Keratinocyte (primary cell): ENCODE data around the gene HP1BP3. TPM values are rescaled to one million over a fixed set of nuclear protein-coding genes. Genes with fewer than 3 reads are reported as not detected.

Source experiments
- DNase-seq: peaks from one replicate; pipeline ENCODE4 v3.0.0-alpha.2; 2011; ENCODE audit warnings: low read depth, missing footprints, low spot score
- FAIRE-seq: peaks from 2 replicates; lab custom pipeline; 2011; peaks lifted over from hg19 to GRCh38; lab: Jason Lieb, UNC
- H2AFZ ChIP-seq: 2 replicates; pipeline ENCODE4 v1.6.0; 2012; ENCODE audit warnings: low read length, control low read depth, inconsistent platforms; ENCODE audit not compliant: control insufficient read depth
- H3K27ac ChIP-seq: 2 replicates; pipeline ENCODE4 v1.5.1; 2011; ENCODE audit warnings: low read length; ENCODE audit not compliant: control insufficient read depth, insufficient read depth
- H3K27me3 ChIP-seq: 3 replicates; pipeline ENCODE4 v1.6.0; 2011; ENCODE audit warnings: low read length; ENCODE audit not compliant: control insufficient read depth, insufficient read depth; ENCODE audit errors: extremely low read depth
- H3K36me3 ChIP-seq, 2 experiments: 2 replicates in 1 of 2; 3 replicates in 1 of 2; pipeline ENCODE4 v1.5.1; 2011; ENCODE audit warnings: low read length in 2 of 2, mild to moderate bottlenecking in 1 of 2; ENCODE audit not compliant: control insufficient read depth in 2 of 2, insufficient read depth in 2 of 2; ENCODE audit errors: extremely low read depth in 1 of 2
- H3K4me1 ChIP-seq: 3 replicates; pipeline ENCODE4 v1.5.1; 2011; ENCODE audit warnings: low read length; ENCODE audit not compliant: control insufficient read depth, insufficient read depth; ENCODE audit errors: extremely low read depth
- H3K4me2 ChIP-seq: 3 replicates; pipeline ENCODE4 v1.6.0; 2011; ENCODE audit warnings: low read depth, low read length; ENCODE audit not compliant: control insufficient read depth, insufficient read depth; ENCODE audit errors: extremely low read depth
- H3K4me3 ChIP-seq, 3 experiments: fragments of 200-600 bp in 1 of 3; sonication (generic) in 1 of 3; 2 replicates in 2 of 3; 3 replicates in 1 of 3; pipeline ENCODE4 v1.5.1; 2011 to 2016; ENCODE audit warnings: low read length in 3 of 3, mild to moderate bottlenecking in 3 of 3, control low read depth in 2 of 3, inconsistent platforms in 1 of 3, low read depth in 1 of 3, mixed read lengths in 1 of 3, mixed run types in 1 of 3, moderate library complexity in 1 of 3; ENCODE audit not compliant: control insufficient read depth in 2 of 3, insufficient read depth in 2 of 3; ENCODE audit errors: extremely low read depth in 1 of 3
- H3K79me2 ChIP-seq: 2 replicates; pipeline ENCODE4 v1.6.0; 2012; ENCODE audit warnings: low read length; ENCODE audit not compliant: control insufficient read depth, insufficient read depth
- H3K9ac ChIP-seq: 3 replicates; pipeline ENCODE4 v1.6.0; 2011; ENCODE audit warnings: low read length; ENCODE audit not compliant: control insufficient read depth, insufficient read depth; ENCODE audit errors: extremely low read depth
- H3K9me1 ChIP-seq: 3 replicates; pipeline ENCODE4 v1.6.0; 2011; ENCODE audit warnings: low read length; ENCODE audit not compliant: control insufficient read depth, insufficient read depth; ENCODE audit errors: extremely low read depth
- H3K9me3 ChIP-seq: 2 replicates; pipeline ENCODE4 v1.5.1; 2012; ENCODE audit warnings: low read depth, low read length; ENCODE audit not compliant: control insufficient read depth
- H4K20me1 ChIP-seq: 3 replicates; pipeline ENCODE4 v1.6.0; 2011; ENCODE audit warnings: low read length; ENCODE audit not compliant: control insufficient read depth, insufficient read depth; ENCODE audit errors: extremely low read depth
- EZH2 ChIP-seq: IDR thresholded peaks from one replicate; pipeline ENCODE4 v1.6.1; 2012; ENCODE audit warnings: inconsistent platforms, mild to moderate bottlenecking, low read length, moderate library complexity
- dilution Hi-C: fragments of 300-500 bp; cut with MboI; formaldehyde crosslinking; loops from one replicate; pipeline ENCODE4 v1.7.0; 2020; ENCODE audit warnings: low sequenced_read_pairs; ENCODE audit not compliant: extremely low pct_ligation_motif_present
- polyA plus RNA-seq, 5 experiments: library from polyadenylated mRNA; depleted of rRNA in 3 of 5; stranded (reverse) in 3 of 5; stranded (forward) in 1 of 5; unstranded in 1 of 5; fragments of >200 nt; gene quantifications; 1 replicate in 1 of 5; 2 replicates in 3 of 5; 3 replicates in 1 of 5; pipeline versions ENCODE4 v1.2.1 to v1.2.3, GENCODE V29; 2011 to 2012; ENCODE audit warnings: missing spikeins in 2 of 5, low read depth in 1 of 5, low replicate concordance in 1 of 5
- TF ChIP-seq, protein P1 (sequence below), 3 experiments: IDR thresholded peaks in 1 of 3; conservative IDR thresholded peaks in 1 of 3; optimal IDR thresholded peaks in 1 of 3; 2 replicates in 2 of 3; 3 replicates in 1 of 3; pipeline versions ENCODE3 to v1.5.1; 2011; ENCODE audit warnings: low read length in 3 of 3, mild to moderate bottlenecking in 3 of 3, moderate library complexity in 2 of 3, control low read depth in 1 of 3, inconsistent platforms in 1 of 3; ENCODE audit not compliant: insufficient read depth in 2 of 3; ENCODE audit errors: extremely low read depth in 1 of 3

The HP1BP3 gene
- polyA plus RNA-seq, 1 donor (not counting 4 experiments of a cell fraction or from before 2014, with no cell fraction given) = 148 TPM

DNA sequence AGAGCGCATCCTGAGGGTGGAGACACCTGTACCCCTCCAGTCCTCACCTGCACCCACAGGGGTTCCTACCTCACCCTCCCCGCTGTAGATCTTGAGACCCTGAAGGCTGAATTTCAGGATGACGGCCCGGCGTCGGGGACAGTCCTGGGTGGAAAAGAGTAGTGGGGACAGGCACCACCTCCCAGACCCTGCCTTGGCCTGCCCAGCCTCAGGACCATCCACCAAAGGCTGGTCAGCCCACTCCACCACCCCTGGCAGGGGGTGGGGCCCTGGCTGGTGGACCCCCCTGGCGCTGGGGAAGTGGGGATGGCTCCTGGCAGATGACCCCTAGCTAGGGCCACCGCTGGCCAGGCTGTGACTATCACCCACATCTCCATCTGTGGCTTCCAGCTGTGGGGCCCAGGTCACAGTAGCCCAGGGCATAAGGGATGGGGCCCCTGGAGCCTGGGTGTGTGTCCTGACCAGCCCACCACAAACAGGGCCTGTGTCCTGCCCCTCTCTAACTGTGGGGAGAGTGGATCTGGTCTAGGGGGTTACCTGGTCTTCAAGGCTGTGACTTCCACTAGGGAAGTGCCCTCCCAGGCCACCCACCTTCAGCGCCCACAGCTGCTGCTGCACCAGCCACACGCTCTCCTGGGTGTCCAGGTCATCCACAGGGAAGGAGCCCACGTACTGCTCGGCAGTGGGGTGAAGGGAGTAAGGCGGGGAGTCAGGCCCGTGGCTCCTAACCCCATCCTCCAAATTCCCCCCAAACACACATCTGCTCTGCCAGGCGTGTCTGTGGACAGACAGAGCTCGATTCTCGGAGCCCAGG lies 60.0 kb downstream of the HP1BP3 start:
- DNase-seq = no peak
- H3K4me1 ChIP-seq = peaks cover 56% of the 10 kb centered on the region
- H3K4me3 ChIP-seq = no peak overlapping the region
- no peak overlapping the region for H3K4me2 ChIP-seq
- H2AFZ ChIP-seq = no peak overlapping the region
- no peak overlapping the region for H3K9ac ChIP-seq
- H3K9me1 ChIP-seq = peaks cover 7% of the 10 kb centered on the region
- dilution Hi-C loops = no loop called here
- H3K27ac ChIP-seq = no peak overlapping the region
- H3K36me3 ChIP-seq = peaks cover 37 to 69% of the 10 kb centered on the region in 2 experiments
- no peaks in the 10 kb centered on the region for H3K27me3 ChIP-seq
- FAIRE-seq = no peak
- peaks cover 5% of the 10 kb centered on the region for H4K20me1 ChIP-seq
- peaks cover 2% of the 10 kb centered on the region for H3K9me3 ChIP-seq
- peaks cover 69% of the 10 kb centered on the region for H3K79me2 ChIP-seq
- TF ChIP-seq, protein P1, sequence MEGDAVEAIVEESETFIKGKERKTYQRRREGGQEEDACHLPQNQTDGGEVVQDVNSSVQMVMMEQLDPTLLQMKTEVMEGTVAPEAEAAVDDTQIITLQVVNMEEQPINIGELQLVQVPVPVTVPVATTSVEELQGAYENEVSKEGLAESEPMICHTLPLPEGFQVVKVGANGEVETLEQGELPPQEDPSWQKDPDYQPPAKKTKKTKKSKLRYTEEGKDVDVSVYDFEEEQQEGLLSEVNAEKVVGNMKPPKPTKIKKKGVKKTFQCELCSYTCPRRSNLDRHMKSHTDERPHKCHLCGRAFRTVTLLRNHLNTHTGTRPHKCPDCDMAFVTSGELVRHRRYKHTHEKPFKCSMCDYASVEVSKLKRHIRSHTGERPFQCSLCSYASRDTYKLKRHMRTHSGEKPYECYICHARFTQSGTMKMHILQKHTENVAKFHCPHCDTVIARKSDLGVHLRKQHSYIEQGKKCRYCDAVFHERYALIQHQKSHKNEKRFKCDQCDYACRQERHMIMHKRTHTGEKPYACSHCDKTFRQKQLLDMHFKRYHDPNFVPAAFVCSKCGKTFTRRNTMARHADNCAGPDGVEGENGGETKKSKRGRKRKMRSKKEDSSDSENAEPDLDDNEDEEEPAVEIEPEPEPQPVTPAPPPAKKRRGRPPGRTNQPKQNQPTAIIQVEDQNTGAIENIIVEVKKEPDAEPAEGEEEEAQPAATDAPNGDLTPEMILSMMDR (optimal IDR thresholded peaks at IDR 0.05 in 1 of 3, IDR thresholded peaks at IDR 0.05 in 1 of 3, conservative IDR thresholded peaks at IDR 0.05 in 1 of 3; ENCODE audit: extremely low read depth in 1 of 3, insufficient read depth in 2 of 3, low read length in 3 of 3) = no peak
- TF ChIP-seq EZH2 = no peak

DNA sequence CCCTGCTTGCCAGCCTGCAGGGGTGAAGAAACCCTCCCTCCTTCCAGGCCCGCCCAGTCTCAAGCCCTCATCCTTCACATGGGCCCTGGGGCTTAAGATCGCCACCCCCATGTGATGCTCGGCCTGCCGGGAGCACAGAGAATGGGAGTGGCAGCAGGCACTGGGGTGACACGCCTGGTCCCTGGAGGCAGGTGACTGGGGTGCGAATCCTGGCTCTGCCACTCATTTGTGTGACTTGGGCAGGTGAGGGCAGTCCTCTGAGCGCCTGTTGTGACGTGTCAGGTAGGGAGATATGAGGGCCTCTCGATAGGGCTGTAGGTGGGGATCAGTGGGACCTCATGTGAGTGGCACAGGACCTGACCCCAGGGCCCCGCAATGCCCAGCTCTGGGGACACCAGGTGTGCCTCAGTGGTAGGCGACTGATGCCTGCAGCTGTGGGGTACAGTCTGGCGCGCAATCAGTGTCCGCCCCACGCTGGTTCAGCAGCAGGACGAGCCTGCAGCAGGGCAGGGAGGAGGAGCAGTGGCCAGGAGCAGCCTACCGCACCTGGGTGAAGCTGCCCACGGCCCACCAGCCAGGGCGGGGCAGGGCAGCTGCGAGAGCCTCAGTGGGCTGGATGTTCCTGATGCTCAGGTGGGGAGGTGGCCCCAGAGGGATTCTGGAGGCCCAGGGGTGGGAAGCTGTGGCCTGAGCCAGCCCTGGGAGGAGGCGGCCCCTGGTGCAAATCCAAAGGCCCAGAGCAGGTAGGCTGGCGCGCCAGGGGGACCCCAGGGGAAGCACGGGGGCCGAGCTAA lies 60.8 kb downstream of the HP1BP3 start:
- H2AFZ ChIP-seq = no peak overlapping the region
- H3K9me1 ChIP-seq = peaks cover 9% of the 10 kb centered on the region
- H3K4me2 ChIP-seq = peak overlapping the region; percentile 22
- H4K20me1 ChIP-seq = peaks cover 5% of the 10 kb centered on the region
- H3K79me2 ChIP-seq = peaks cover 64% of the 10 kb centered on the region
- peaks cover 2% of the 10 kb centered on the region for H3K9me3 ChIP-seq
- H3K4me3 ChIP-seq = no peak overlapping the region
- H3K27ac ChIP-seq = no peak overlapping the region
- peak; percentile 57 for DNase-seq
- FAIRE-seq = no peak
- H3K27me3 ChIP-seq = no peaks in the 10 kb centered on the region
- peaks cover 56% of the 10 kb centered on the region for H3K4me1 ChIP-seq
- H3K36me3 ChIP-seq = peaks cover 45 to 76% of the 10 kb centered on the region in 2 experiments
- dilution Hi-C loops = no loop called here
- peak overlapping the region; percentile 22 for H3K9ac ChIP-seq
- TF ChIP-seq, protein P1 (optimal IDR thresholded peaks at IDR 0.05 in 1 of 3, IDR thresholded peaks at IDR 0.05 in 1 of 3, conservative IDR thresholded peaks at IDR 0.05 in 1 of 3; ENCODE audit: extremely low read depth in 1 of 3, insufficient read depth in 2 of 3, low read length in 3 of 3) = no peak
- no peak for TF ChIP-seq EZH2
